ENCODE data around the gene COLQ. TPM values are rescaled to one million over a fixed set of nuclear protein-coding genes. Genes with fewer than 3 reads are reported as not detected.

COLQ gene
- total RNA-seq, 6 experiments from 2014 or later = 0.25 to 1.2 (median 0.83) TPM

DNA sequence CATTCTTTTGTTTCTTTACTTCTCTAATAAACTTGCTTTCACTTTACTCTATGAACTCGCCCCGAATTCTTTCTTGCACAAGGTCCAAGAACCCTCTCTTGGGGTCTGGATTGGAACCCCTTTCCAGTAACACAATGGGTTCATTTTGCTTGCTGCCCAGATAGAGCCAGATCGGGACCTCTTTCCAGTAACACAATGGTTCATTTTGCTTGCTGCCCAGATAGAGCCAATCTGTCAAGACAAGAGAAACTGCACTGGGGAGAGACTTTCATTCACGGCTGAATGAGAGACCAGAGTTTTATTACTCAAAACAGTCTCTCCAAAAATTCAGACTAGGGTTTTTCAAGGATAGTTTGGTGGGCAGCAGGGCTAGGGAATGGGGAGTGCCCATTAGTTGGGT, 119.6 kb downstream of the COLQ start:
- Histone ChIP-seq H3K27ac (no peak overlapping the region), H3K4me3 (no peak overlapping the region), H3K9me3 (no peaks in the 10 kb centered on the region), H3K27me3 (no peaks in the 10 kb centered on the region), H3K36me3 (no peaks in the 10 kb centered on the region), H3K4me1 (no peaks in the 10 kb centered on the region)
- WGBS (ENCODE audit: insufficient coverage, low coverage, low lambda C conversion rate, missing lambda C conversion rate) = 80% methylated on average over 4 of the region's 4 CpGs
- intact Hi-C loops (cut with DNase I) = no loop called here
- no peak for TF ChIP-seq POLR2A (IDR thresholded peaks at IDR 0.05)
- TF ChIP-seq, protein P1, sequence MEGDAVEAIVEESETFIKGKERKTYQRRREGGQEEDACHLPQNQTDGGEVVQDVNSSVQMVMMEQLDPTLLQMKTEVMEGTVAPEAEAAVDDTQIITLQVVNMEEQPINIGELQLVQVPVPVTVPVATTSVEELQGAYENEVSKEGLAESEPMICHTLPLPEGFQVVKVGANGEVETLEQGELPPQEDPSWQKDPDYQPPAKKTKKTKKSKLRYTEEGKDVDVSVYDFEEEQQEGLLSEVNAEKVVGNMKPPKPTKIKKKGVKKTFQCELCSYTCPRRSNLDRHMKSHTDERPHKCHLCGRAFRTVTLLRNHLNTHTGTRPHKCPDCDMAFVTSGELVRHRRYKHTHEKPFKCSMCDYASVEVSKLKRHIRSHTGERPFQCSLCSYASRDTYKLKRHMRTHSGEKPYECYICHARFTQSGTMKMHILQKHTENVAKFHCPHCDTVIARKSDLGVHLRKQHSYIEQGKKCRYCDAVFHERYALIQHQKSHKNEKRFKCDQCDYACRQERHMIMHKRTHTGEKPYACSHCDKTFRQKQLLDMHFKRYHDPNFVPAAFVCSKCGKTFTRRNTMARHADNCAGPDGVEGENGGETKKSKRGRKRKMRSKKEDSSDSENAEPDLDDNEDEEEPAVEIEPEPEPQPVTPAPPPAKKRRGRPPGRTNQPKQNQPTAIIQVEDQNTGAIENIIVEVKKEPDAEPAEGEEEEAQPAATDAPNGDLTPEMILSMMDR (IDR thresholded peaks at IDR 0.05) = no peak
- DNase-seq (no peak), ATAC-seq (no peak)

Small RNA genes lying within 50 kb of the gene (microRNA-seq; reads per million reads assigned to microRNA genes)
- gene MIR4270 = 0 reads per million in 2 donors

Small RNA genes lying within 50 kb of the gene (small RNA-seq; reads per million reads assigned to genes)
- gene MIR4270 = 0 reads per million in 2 experiments
- 0 reads per million in 2 experiments for gene RN7SL110P
- 0 reads per million in 2 experiments for gene RNU6-1024P

Other genes with a start within 250 kb of the COLQ start
- 10 to 100 TPM in 4 of 6 experiments, 1 to 10 TPM in 2; 8.9 to 19.2 (median 13.8) TPM for gene SH3BP5, start 189.1 kb downstream of the COLQ start, total RNA-seq
- gene METTL6, start 94.2 kb downstream of the COLQ start, total RNA-seq = 1 to 10 TPM; 5.3 to 7.5 (median 6.2) TPM
- gene EAF1, start 94.1 kb downstream of the COLQ start, total RNA-seq = 10 to 100 TPM; 11.6 to 27.7 (median 17.1) TPM
- 10 to 100 TPM; 28.9 to 37.4 (median 32.9) TPM for gene HACL1, start 79.9 kb upstream of the COLQ start, total RNA-seq
- gene BTD, start 80.0 kb upstream of the COLQ start, total RNA-seq = 10 to 100 TPM; 47.5 to 70.3 (median 54.5) TPM